GM12878 (cell line): ENCODE measurements around the gene ANXA10. TPM values are rescaled to one million over a fixed set of nuclear protein-coding genes. Genes with fewer than 3 reads are reported as not detected.

Experiments used
- ATAC-seq: fragments of 200-7000 bp; cut with Tn5 transposase; 3 replicates; pipeline ENCODE4 v1.9.1; 2020; ENCODE audit warnings: mild to moderate bottlenecking, moderate library complexity
- BruUV-seq: library from RNA; stranded (reverse); fragments of 400-500 nt; replicated peaks from 2 replicates; lab custom pipeline; 2021; lab: Mats Ljungman, UMichigan
- CTCF ChIA-PET: fragments of 300-600 bp; sonication (Branson Sonifier 250); formaldehyde crosslinking; extraction: SDS; loops from one replicate; lab custom pipeline; 2021; ENCODE audit warnings: inconsistent platforms; lab: Yijun Ruan, JAX
- POLR2A ChIA-PET: fragments of 350-600 bp; formaldehyde crosslinking; extraction: SDS; loops from one replicate; lab custom pipeline; 2021; ENCODE audit warnings: inconsistent platforms; lab: Charles Lee
- RAD21 ChIA-PET: fragments of 300-600 bp; sonication (Branson Sonifier 250); formaldehyde crosslinking; loops from one replicate; lab custom pipeline; 2023; ENCODE audit warnings: antibody characterized with exemption; ENCODE audit not compliant: unreplicated experiment; lab: Charles Lee
- SMC1A ChIA-PET: fragments of 300-600 bp; sonication (Branson Sonifier 250); formaldehyde crosslinking; loops from one replicate; lab custom pipeline; 2023; ENCODE audit not compliant: unreplicated experiment, uncharacterized antibody; lab: Charles Lee
- DNase-seq: peaks from one replicate; pipeline ENCODE4 v3.0.0-alpha.2; 2011; ENCODE audit warnings: low read depth, low spot score
- FAIRE-seq: peaks from 3 replicates; lab custom pipeline; 2011; peaks lifted over from hg19 to GRCh38; lab: Jason Lieb, UNC
- H2AFZ ChIP-seq: 2 replicates; pipeline ENCODE4 v1.6.0; 2011; ENCODE audit warnings: low read depth, low read length, control low read depth; ENCODE audit not compliant: control insufficient read depth
- H3K27ac ChIP-seq: 2 replicates; pipeline ENCODE4 v1.5.1; 2011; ENCODE audit warnings: control low read depth; ENCODE audit not compliant: control insufficient read depth, insufficient read depth
- H3K27me3 ChIP-seq, 2 experiments: replicated peaks in 1 of 2; 2 replicates each; pipeline versions ENCODE4 v1.6.0 to v1.6.1; 2011; ENCODE audit warnings: low read length in 1 of 2; ENCODE audit not compliant: control insufficient read depth in 2 of 2, insufficient read depth in 2 of 2
- H3K36me3 ChIP-seq, 2 experiments: 2 replicates each; pipeline ENCODE4 v1.5.1; 2011; ENCODE audit warnings: low read length in 1 of 2; ENCODE audit not compliant: control insufficient read depth in 2 of 2, insufficient read depth in 2 of 2
- H3K4me1 ChIP-seq: 2 replicates; pipeline ENCODE4 v1.6.1; 2011; ENCODE audit warnings: mild to moderate bottlenecking, low read length, moderate library complexity, mixed read lengths; ENCODE audit not compliant: control insufficient read depth, insufficient read depth
- H3K4me2 ChIP-seq: 2 replicates; pipeline ENCODE4 v1.6.0; 2011; ENCODE audit warnings: control low read depth; ENCODE audit not compliant: control insufficient read depth, insufficient read depth
- H3K4me3 ChIP-seq: fragments of 200-600 bp; sonication (generic); 2 replicates; pipeline ENCODE4 v1.5.1; 2016
- H3K79me2 ChIP-seq: 2 replicates; pipeline ENCODE4 v1.6.0; 2011; ENCODE audit warnings: low read length; ENCODE audit not compliant: control insufficient read depth, insufficient read depth
- H3K9ac ChIP-seq: 2 replicates; pipeline ENCODE4 v1.8.0; 2011; ENCODE audit warnings: low read length, control low read depth, mixed read lengths; ENCODE audit not compliant: control insufficient read depth, insufficient read depth
- H3K9me3 ChIP-seq: replicated peaks from 3 replicates; pipeline ENCODE4 v1.5.1; 2011; ENCODE audit warnings: mild to moderate bottlenecking, low read length; ENCODE audit not compliant: control insufficient read depth, insufficient read depth
- H4K20me1 ChIP-seq: 2 replicates; pipeline ENCODE4 v1.6.0; 2011; ENCODE audit not compliant: control insufficient read depth, insufficient read depth
- HDAC2 ChIP-seq: fragments of 200-600 bp; sonication (generic); IDR thresholded peaks from 2 replicates; pipeline ENCODE4 v1.6.1; 2017
- KAT2A ChIP-seq: conservative IDR thresholded peaks from 2 replicates; pipeline ENCODE4 v1.6.1; 2011; ENCODE audit warnings: low read depth, low read length; ENCODE audit not compliant: control insufficient read depth
- LARP7 ChIP-seq: fragments of 450-650 bp; IDR thresholded peaks from 2 replicates; pipeline ENCODE4 v1.6.1; 2017; ENCODE audit warnings: mild to moderate bottlenecking
- MEF2A ChIP-seq: IDR thresholded peaks from 2 replicates; pipeline ENCODE4 v1.6.1; 2011; ENCODE audit warnings: low read depth, mild to moderate bottlenecking, low read length, moderate library complexity; ENCODE audit not compliant: insufficient read depth
- NFIC ChIP-seq: IDR thresholded peaks from 2 replicates; pipeline ENCODE4 v1.6.1; 2012; ENCODE audit warnings: low read depth, mild to moderate bottlenecking, inconsistent platforms, low read length, moderate library complexity
- POU2F2 ChIP-seq: IDR thresholded peaks from 3 replicates; pipeline ENCODE4 v1.6.1; 2011; ENCODE audit warnings: low read depth, mild to moderate bottlenecking, low read length, borderline replicate concordance
- SP1 ChIP-seq: IDR thresholded peaks from one replicate; pipeline ENCODE4 v1.6.1; 2011; ENCODE audit warnings: low read depth, low read length
- YBX1 ChIP-seq: fragments of 450-650 bp; IDR thresholded peaks from 2 replicates; pipeline ENCODE4 v1.6.1; 2016; ENCODE audit warnings: antibody characterized with exemption
- ZNF207 ChIP-seq: fragments of 450-650 bp; IDR thresholded peaks from 2 replicates; pipeline ENCODE4 v1.6.1; 2014; ENCODE audit warnings: antibody characterized with exemption, mild to moderate bottlenecking, borderline replicate concordance
- ZNF217 ChIP-seq: fragments of 450-650 bp; IDR thresholded peaks from 2 replicates; pipeline ENCODE4 v1.6.1; 2017; ENCODE audit warnings: antibody characterized with exemption, mild to moderate bottlenecking
- WGBS: methylation state at CpG from one replicate; pipeline ENCODE4 v1.1.6; 2016; ENCODE audit warnings: low lambda C conversion rate; ENCODE audit not compliant: insufficient replicate concordance, insufficient coverage; ENCODE audit errors: missing lambda C conversion rate; 5-methylcytosine and 5-hydroxymethylcytosine counted together
- in situ Hi-C: fragments of 300-500 bp; cut with MboI; formaldehyde crosslinking; loops from 9 replicates; pipeline ENCODE4 v1.14.3; 2018; ENCODE audit warnings: mixed read lengths
- intact Hi-C: fragments of 100-400 bp; cut with micrococcal nuclease; formaldehyde crosslinking; loops from one replicate; pipeline ENCODE4 v1.14.2; 2022; ENCODE audit not compliant: unreplicated experiment
- polyA plus RNA-seq, 11 experiments: library from polyadenylated mRNA; depleted of rRNA in 4 of 11; unstranded in 6 of 11; stranded (reverse) in 5 of 11; fragments of >200 nt; fragmentation: Nextera tagmentation in 4 of 11; fragmentation: Illumina TruSeq in 1 of 11; extraction: Ambion mirVana in 4 of 11; extraction: Trizol in 1 of 11; gene quantifications; 1 replicate in 1 of 11; 2 replicates in 10 of 11; pipeline versions ENCODE4 v1.2.1 to v1.2.3, GENCODE V29; 2011 to 2016; ENCODE audit warnings: inconsistent platforms in 2 of 11, missing spikeins in 2 of 11, low read depth in 1 of 11
- total RNA-seq, 4 experiments: library from RNA; depleted of rRNA in 3 of 4; stranded (reverse); fragments of >200 nt in 3 of 4; fragmentation: Illumina TruSeq in 1 of 4; extraction: Trizol in 1 of 4; gene quantifications; 2 replicates each; pipeline versions ENCODE4 v1.2.1 to v1.2.3, GENCODE V29; 2013 to 2021
- TF ChIP-seq, protein P1 (sequence below): IDR thresholded peaks from 2 replicates; pipeline ENCODE4 v1.6.1; 2011; ENCODE audit warnings: borderline replicate concordance, low read depth, mild to moderate bottlenecking, moderate library complexity, mixed read lengths, low read length; ENCODE audit not compliant: insufficient read depth; ENCODE audit errors: extremely low read length

Gene ANXA10
- total and polyA plus RNA-seq, 10 of the 15 experiments (the other 5 are each of a cell fraction or from before 2014, with no cell fraction given), result not detected

DNA sequence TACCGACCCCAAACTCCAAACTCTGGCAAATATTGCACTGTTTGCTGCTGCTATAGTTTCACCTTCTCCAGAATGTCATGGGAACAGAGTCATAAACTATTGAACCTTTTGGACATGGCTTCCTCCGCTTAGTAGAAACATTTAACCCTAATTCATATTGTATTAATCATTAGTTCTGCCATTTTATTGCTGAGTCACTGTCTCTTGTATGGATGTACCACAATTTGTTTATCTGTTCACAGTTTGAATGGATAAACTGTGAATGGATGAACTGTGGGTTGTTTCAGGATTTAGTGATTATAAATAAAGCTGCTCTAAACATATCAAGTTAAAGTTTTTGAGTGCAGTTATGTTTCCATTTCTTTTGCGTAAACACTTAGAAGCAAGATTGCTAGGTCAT is 10.1 kb downstream of the ANXA10 start:
- RAD21 ChIA-PET, result interaction anchor here (0.7 kb wide), 1 partner anchor 1255 kb away, joined by 3 read pairs; no protein-coding TSS in a partner anchor
- FAIRE-seq, result no peak
- WGBS, result 47% methylated on average over 3 of the region's 3 CpGs
- no peaks in the 10 kb centered on the region for H3K36me3 ChIP-seq
- no peaks in the 10 kb centered on the region for H3K27me3 ChIP-seq
- no peak overlapping the region for H3K27ac ChIP-seq
- no TSS peak for BruUV-seq
- no peak overlapping the region for H2AFZ ChIP-seq
- CTCF ChIA-PET, result no interaction called here
- no peak for ATAC-seq
- no peak for TF ChIP-seq ZNF207
- no peak for TF ChIP-seq KAT2A
- TF ChIP-seq POU2F2, result no peak
- TF ChIP-seq ZNF217, result no peak
- no peak for TF ChIP-seq HDAC2
- no peak for TF ChIP-seq NFIC
- TF ChIP-seq, protein P1, sequence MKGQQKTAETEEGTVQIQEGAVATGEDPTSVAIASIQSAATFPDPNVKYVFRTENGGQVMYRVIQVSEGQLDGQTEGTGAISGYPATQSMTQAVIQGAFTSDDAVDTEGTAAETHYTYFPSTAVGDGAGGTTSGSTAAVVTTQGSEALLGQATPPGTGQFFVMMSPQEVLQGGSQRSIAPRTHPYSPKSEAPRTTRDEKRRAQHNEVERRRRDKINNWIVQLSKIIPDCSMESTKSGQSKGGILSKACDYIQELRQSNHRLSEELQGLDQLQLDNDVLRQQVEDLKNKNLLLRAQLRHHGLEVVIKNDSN, result no peak
- no peak for TF ChIP-seq YBX1
- no peak for TF ChIP-seq LARP7
- TF ChIP-seq SP1, result no peak
- TF ChIP-seq MEF2A, result no peak
- no peaks in the 10 kb centered on the region for H3K9me3 ChIP-seq
- DNase-seq, result no peak
- H3K4me3 ChIP-seq, result no peak overlapping the region
- intact Hi-C loops (no loop called here), in situ Hi-C loops (no loop called here)
- H3K4me2 ChIP-seq, result no peak overlapping the region
- H4K20me1 ChIP-seq, result no peaks in the 10 kb centered on the region
- H3K79me2 ChIP-seq, result no peaks in the 10 kb centered on the region
- no peak overlapping the region for H3K9ac ChIP-seq
- POLR2A ChIA-PET, result no interaction called here
- SMC1A ChIA-PET, result interaction anchor here (1.1 kb wide), 1 partner anchor 479 kb away, joined by 3 read pairs; no protein-coding TSS in a partner anchor
- no peaks in the 10 kb centered on the region for H3K4me1 ChIP-seq
